Measurements from ENCODE around the gene SSBP4.

SSBP4 gene

GRCh38 chr19:18473706-18474087, 54.5 kb downstream of the SSBP4 start:
- no peak for DNase-seq

DNA sequence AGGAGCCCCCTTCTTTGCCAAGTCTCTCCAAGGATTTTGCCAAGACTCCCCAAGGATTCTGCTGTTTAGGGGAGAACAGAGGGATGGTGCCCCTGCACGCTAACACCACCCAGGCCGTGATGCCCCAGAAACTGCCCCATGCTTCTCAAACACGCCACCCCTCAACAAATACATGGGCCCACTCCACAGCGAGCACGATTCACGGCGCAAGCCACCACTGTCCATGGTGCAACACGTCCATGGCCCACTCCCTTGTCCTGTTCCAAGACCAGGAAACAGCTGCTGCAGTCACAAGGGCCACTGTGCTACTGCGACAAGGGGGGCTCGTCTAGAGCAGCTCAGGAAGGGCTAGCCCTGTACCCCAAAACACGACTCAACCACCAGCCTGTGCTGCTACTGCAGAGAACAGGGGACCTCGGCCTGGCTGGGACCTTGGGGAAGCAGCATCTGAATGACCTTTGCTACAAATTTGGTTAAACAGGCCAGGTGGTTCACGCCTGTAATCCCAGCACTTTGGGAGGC, 55.2 kb downstream of the SSBP4 start:
- DNase-seq, result no peak

- no peak for DNase-seq
Observed at GRCh38 chr19:18475004-18475453, 55.8 kb downstream of the SSBP4 start.

DNA sequence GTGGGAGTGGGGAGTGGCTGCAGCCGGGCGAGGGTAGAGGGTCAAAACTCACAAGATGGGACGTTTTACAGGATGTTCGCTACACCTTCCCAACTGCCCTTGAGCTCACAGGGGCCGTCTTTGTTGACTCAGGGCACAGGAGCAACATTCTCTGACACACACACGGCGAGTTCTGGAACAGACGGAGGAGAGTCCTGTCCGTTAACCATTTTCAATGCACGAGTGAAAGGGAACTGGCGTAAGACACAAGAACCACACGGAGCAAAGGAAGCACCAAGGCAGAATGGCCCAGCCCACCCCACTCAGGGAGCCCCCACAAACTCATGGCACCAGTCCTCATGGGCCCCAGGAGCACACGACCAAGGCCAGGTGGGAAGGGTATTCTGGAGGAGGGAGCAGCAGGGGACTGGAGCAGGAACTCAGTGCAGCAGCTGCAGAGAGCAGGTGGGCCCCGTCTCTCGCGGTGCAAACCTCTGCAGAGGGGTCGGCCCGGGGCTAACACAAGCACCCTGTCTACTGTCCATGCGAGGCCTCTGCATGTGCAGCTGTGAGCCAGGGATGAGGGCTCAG, 56.6 kb downstream of the SSBP4 start:
- DNase-seq, result no peak

- DNase-seq, result no peak
Observed at GRCh38 chr19:18476507-18477041, 57.4 kb downstream of the SSBP4 start.

DNA sequence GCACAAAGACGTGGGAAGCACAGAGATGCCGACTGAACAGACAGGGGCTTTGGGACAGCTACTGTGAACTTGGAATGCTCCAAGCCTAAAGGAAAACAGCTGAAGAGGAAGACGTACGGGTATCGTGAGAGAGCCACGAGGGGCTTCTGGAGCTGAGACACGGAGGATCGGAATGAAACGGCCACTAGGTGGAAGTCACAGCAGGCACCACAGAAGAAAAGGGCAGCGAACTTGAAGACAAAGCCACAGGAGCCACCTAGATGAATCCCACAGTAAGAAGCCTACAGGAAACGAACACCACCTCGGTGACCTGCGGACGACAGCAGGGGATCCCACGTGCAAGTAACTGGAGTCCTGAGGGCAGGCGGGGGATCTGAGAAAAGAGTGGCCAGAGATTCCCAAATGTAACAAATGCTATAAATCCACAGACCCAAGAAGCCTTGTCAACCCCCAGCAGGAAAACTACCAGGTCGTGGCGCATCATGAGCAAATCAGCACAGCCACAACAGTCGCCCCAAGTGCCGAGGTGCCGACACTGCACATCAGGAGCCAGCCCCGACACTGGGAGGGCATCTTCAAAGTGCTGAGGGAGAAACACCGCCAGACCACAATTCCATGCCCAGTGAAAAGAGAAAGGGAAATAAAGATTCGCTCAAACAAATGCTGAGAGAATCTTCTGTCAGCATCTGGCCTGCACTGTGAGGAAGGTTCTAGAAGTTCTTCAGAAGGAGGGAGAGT, 58.0 kb downstream of the SSBP4 start:
- DNase-seq, result no peak

DNA sequence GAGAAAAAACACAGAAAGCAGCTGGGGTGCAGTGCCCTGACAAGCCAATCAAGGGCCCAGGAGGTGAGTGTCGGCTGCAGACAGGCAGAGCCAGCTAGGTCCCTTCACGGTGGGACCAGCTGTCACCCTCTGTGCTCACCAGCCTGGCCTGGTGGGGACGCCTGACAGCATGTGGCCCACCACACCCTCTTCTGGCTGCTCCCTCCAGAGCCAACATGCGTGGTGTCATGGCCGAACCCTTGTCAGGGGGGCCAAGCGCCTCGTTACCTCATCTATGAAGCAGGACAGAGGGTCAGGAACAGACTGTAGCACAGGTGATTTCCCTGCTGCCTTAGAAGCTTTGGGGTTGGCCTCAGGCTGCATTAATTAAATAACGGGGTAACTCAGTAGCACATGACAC, 58.8 kb downstream of the SSBP4 start:
- no peak for DNase-seq

DNA sequence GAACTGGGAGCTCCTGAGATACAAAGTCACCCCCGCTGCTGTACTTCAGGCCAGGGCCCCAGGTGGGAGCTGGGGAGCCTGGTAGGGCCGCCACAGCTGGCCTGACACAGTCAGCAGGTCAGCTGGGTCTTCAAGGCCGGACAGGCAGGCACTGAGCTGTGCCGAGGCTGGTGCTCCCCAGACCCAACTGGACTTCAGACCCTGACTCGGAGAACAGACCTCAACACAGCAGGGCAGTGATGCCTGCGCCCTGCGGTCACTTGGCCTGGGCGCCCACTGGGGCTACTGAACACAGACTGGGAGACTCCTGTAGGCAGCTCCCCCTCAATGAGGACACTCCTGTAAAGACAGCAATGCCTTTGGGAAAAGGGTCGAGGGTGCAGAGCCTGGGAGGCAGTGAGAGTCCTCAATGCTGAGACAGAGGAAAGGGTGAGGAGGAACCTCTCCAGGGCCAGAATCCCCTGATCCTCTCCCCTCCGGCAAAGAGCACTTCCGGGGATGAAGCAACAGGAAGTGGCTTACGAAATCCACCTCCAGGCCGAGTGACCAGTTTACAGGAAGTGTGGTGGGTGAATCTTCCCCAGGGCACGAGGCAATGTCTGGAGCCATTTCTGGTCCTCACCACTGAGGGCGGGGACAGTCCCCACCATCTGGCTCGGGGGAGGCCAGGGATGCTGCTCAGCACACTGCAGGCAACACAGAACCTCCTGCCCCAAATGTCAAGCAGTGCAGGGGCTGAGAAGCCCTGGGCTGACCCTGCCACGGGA, 59.5 kb downstream of the SSBP4 start:
- peak; percentile 43 for DNase-seq

DNA sequence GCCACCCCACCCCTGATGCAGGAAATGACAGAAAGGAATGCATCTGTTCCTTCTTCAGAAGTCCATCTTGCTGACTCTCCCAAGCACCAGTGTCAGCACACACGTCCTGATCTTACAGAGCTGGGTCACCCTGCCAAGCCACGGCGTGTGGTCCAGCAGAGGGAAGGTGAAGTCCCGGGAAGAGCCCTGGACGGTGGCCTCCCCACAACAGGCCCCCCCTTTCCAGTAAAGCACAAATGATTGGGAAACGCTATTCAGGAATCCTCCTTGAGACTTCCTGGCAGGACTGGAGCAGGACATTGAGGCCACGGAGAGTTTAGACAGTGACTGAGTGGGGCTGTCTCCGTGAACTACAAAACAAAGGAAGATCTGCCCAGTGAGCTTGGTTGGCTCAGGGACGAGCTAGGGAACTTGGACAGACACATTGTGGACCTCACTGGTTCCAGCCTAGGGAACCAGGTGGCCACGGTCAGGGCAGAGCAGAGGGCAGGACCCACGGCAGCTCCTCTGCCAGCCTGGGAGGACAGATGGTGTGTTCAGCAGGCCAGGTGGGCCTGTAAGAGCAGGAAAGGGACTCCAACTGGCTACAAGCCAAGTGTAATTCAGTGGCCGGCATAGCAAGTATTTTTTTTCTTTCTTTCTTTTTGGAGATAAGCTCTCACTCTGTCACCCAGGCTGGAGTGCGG, 61.0 kb downstream of the SSBP4 start:
- no peak for DNase-seq

GRCh38 chr19:18481505-18482222, 62.5 kb downstream of the SSBP4 start:
- no peak for DNase-seq

GRCh38 chr19:18483119-18483890, 64.1 kb downstream of the SSBP4 start:
- no peak for DNase-seq

All from activated gamma-delta T cell treated with Interleukin-2 at 50 U/mL for 16 hours (primary cell).